ENCODE data around the gene PLXDC1.

GRCh38 chr17:39132192-39132610 lies 19.2 kb downstream of the PLXDC1 start:
- TF ChIP-seq POLR2A (IDR thresholded peaks at IDR 0.05) (no peak), CTCF (IDR thresholded peaks at IDR 0.05) (no peak)

Measured in uterus (tissue), 2 donors.